GM19043 (cell line): ENCODE data around the gene DCLRE1C.
"Not testable (repeated sequence)": the region's sequence is repeated elsewhere in the genome, so short reads cannot be mapped to it uniquely, and the experiment has no call there.

Experiments
- ATAC-seq: cut with Tn5 transposase; IDR thresholded peaks from one replicate; pipeline ENCODE4 v1.9.1; 2021; ENCODE audit warnings: low read depth; ENCODE audit not compliant: unreplicated experiment

DCLRE1C gene

DNA sequence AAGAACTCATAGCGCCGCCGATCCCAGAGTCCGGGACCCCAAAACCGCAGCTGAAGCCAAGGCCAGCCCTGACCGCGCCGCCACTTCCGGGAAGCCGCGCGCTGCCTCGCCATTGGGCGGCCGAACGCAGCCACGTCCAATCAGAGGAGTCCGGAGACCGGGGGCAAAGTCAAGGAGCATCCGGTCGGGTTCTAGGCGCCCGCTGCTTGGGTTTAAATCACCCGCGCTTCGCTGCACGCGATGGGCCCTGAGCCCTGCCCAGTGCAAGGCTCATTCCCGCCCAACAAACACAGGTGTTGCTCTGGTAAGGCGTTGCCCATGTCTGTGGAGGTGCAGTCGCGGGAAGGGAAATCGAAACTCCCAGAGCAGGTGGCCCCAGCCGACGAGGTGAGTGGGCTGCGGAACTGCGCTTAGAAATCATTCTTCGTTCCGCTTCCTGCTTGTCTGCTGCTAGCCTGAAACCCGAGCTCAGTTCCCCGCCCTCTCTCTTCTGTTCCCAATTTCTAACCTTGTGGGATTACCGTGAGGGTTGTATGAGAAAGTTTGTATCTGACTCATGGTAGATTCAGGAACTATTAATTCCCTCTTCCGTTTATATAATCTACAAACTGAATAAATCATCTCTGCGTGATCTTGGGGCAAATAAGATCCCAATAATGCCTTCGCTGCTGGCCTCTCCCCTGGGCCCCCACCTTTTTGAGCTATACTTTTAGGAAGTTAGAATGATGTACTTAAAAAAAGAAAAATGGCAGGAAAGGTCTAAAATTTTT is at the start of gene DCLRE1C:
DCLRE1C (minus strand) TSS at position 96 of the 770 bp plus-strand sequence; CDS start at position 10, 86 bp downstream.
- ATAC-seq = peak; percentile 73

DNA sequence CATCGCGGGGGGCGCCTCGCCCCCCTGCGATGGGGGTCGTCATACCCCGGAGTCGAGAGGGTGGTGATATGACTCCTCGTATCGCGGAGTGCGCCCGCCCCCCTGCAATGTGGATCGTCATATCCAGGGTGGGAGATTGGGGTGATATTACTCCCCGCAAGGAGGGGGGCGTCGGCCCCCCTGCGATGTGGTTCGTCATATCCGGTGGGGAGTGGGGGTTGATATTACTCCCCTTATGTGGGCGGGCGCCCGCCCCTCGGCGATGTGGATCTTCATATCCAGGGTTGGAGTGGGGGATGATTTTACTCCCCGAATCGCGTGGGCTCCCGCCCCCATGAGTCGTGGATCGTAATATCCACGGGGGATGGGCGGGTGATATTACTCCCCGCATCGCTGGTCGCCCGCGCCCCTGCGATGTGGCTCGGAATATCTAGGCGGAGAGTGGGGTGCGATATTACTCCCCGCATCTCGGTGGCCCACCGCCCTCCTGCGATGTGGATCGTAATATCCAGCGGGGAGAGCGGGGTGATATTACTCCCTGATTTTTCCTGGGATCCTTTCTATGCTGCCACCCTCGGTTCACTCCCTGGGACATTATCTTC is 42.2 kb upstream of the DCLRE1C start:
- no peak for ATAC-seq

DNA sequence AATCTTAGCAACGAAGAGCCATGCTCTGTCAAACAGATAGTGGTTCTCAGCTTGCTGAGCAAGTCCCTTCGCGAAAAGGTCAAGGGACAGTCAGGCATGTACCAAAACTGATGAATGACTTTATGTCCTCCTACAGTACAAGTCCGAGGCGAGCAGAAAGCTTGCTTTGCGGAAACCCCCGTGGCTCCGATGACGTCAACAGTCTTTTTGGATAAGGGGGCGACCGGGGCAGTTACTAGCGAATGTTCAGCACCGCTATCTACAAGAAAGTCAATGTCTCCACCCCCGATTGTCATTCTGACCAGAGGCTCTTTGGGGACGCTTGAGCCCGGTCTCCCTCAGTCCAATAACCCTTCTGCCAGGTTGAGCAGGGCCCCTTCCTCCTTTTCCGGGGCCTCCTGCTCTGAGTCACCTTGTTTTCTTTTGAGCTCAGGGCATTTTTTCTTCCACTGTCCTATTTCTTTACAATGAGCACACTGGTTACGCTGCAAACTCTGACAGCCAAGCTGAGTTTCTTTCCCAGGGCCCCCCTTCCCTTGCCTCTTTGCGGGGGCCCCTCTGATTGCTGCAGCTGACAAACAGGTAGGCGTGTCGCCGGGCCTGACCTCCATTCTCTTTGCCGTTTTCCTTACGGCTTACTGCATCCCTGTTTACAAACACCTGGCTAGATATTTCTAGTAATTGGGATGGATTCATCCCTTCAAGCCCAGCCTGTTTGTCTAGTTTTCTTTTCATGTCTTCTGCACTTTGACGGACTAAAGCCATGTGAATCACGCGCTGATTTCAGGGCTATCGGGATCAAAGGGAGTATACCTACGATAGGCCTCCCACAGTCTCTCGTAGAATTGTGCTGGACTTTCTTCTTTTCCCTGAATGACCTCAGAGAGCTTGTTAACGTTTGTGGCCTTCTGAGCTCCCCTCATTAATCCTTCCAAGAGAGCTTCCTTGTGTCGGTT is 39.9 kb upstream of the DCLRE1C start:
- not testable (repeated sequence) for ATAC-seq

DNA sequence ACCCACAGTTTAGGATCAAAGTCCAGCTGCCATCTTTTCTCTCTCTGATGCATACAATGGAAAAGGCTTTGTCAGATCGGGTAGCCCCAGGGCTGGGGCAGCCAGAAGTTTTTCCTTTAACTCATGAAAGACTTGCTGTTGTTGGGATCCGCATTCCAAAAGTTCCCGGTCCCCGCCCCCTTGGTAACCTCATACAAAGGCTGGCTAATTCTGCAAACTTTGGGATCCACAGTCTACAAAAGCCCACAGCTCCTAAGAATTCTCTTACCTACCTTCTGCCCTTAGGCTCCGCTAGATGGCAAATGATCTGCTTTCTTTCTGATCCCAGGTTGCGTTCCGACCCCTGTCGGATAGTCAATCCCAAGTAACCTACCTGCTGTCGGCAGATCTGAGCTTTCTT is 38.4 kb upstream of the DCLRE1C start:
- not testable (repeated sequence) for ATAC-seq

DNA sequence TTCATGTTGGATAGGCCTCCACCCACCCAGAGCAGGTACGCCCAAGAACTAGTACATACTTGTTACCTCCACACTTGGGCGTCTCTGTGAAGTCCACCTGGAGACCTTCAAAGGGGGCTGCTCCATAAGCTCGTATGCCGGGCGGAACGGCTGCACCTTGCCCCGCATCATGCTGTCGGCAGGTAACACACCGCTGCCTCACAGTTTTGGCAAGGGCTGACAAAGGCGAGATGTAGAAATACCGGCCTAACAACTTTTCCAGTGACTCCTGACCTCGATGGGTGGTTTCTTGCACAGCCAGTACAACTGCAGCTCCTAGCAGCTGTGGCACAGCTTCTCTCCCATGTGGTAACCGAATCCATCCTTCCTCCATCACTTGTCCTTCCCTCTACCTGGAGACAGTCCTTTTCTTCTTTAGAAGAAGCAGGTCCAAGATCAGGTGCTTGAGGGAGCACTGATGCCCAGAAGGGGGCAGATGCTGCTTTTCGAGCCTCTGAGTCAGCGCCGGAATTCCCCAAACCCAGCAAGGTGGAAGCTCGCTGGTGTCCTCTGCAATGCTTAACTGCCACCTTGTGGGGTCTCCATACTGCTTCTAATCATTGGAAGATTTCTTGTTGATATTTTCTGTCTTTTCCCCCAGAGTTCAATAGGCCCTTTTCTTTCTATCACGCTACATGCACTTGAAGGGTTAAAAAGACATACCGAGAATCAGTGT is 37.3 kb upstream of the DCLRE1C start:
- ATAC-seq = not testable (repeated sequence)

DNA sequence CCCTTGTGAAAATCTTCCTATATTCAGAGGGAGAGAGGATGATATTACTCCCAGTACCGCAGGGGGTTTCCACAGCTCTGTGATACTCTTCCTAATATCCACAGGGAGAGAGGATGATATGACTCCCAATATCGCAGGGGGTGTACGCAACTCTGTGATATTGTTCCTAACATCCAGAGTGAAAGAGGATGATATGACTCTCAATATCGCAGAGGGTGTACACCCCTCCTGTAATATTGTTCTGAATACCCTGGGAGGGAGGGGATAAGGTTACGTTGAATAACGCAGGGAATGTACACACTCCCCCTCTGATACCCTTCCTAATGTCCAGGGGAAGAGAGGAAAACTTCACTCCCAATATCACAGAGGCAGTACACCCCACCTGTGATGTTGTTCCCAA is 35.7 kb upstream of the DCLRE1C start:
- ATAC-seq = not testable (repeated sequence)

DNA sequence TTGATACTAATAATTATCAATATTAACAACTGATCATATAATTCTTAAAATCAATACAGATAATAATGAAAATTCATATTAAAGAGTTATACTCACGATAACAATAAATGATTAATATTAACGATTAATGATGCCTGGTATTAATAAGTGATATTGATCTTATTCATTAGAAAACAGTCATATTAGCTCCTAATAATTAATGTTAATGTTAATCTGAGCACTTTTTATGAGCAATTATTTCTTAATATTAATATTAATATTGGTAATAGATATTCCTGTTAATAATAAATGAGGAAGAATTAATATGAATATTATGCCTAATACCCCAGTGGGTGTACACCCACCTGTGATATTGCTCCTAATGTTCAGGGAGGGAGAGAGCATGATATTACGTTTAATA is 28.8 kb upstream of the DCLRE1C start:
- ATAC-seq = no peak

DNA sequence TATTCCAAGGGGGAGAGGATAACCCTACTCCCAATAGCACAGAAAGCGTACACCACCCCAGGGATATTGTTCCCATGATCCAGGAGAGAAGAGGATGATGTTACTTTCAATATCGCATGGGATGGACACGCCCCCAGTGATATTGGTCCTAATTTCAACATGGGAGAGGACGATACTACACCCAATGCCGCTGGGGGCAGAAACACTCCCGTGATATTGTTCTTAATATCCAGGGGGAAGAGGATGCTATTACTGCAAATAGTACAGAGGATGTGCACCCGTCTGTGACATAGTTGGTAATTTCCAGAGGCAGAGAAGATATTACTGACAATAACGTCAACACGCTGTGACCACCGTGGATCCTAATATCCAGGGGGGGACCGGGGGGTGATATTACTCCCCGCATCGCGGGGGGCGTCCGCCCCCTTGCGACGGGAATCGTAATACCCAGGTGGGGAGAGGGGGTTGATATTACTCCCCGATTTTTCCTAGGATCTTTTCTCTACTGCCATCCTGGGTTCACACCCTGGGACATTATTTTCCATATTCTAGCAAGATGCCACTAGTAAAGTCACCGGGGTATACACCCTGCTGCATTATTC is 21.9 kb upstream of the DCLRE1C start:
- no peak for ATAC-seq

DNA sequence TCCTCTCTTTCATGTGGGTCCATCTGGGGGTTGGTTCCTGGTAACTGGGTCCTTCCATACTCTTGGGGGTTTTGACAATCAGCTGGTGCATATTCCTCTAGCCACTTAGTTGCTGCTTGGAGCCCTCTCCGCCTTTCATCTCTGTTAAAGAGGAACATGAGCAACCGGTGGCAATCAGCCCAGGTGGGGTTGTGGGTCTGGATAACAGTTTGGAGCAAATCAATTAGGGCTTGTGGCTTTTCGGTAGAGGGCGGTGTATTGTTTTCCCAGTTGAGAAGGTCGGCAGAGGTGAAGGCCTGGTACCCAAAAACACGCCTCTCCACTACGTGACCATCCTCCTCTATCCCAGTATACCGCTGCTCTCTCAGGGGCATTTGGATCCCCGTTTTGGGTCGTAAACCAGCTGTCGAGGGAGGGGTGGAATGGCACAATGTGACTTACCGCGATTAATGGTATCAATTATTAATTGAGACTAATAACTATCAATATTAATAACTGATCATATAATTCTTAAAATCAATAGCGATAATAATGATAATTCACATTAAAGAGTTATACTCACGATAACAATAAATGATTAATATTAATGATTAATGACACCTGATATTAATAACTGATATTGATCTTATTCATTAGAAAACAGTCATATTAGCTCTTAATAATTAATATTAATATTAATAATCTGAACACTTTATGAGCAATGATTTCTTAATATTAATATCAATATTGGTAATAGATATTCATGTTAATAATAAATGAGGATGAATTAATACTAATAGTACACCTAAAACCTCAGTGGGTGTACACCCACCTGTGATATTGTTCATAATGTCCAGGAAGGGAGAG is 20.5 kb upstream of the DCLRE1C start:
- not testable (repeated sequence) for ATAC-seq

DNA sequence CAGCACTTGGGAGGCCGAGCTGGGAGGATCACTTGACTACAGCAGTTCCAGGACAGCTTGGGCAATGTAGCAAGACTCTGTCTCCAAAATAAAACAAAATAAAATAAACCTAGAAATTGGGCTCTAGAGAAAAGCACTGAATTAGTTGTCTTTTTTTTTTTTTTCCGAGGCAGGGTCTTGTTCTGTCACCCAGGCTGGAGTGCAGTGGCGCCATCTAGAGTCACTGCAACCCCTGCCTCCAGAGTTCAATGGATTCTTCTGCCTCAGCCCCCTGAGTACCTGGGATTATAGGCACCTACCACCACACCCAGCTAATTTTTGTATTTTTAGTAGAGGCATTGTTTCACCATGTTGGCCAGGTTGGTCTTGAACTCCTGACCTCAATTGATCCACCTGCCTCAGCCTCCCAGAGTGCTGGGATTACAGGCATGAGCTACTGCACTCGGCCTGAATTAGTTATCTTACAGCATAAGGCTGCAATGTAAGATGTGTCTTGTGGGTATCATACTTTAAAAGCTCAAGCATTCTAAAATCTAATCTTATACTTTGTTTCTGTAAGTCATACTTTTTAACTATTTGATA is 18.1 kb upstream of the DCLRE1C start:
- ATAC-seq = no peak

DNA sequence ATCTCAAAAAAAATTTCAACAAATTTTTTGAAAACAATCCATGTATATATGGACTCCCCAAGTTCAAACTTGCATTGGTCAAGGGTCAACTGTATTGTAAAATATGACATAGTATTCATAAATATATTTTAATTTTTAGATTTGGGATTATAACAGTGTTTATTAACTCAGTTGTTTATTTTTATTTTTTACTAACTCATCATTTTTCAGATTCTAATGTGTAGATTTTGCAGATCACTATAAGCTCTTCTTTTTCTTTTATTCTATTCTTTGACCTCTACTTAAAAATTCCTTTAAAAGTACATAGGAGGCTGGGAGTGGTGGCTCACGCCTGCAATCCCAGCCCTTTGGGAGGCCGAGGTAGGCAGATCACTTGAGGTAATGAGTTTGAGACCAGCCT is 14.0 kb upstream of the DCLRE1C start:
- no peak for ATAC-seq

DNA sequence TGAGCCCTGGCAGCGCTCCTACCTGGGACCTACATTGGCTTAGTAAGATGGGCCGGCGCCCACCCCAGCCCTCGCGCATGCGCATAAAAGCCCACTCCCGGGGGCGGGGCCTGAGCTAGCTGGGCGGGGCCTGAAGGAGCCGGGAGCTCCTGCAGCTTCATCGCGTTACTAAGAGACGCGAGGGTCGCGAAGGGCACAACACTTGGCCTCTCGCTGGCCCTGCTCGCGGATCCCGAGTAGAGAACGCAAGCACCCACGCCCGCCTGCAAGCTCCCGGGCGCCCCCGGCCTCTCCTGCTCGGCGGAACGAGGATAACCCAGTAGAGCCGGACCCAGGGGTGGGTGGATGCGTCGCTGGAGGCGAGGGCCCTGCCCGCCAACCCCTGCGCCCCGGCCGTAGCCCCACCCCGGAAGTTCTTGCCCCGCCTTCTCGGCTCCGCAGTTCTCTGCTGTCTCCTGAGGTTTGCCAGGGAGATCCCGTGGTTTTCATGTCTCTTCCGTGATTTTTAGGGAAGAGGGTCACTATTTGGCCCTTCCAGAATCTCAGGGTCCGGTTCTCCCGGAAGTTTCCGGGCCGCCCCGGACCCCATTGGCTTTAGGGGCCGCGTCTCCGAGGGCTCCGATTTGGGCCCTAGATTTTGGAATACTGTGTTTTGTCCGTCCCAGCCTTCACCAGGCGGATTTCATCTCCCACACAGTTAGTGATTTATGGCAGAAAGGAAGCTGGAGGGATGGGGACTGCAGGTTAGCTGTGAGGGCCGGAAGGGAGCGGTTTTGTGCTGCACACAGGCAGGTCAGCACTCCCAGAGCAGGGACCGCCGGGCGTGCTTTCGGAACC is 5.5 kb upstream of the DCLRE1C start, which contains the start of gene MEIG1:
MEIG1 (plus strand) TSS at position 168 of the 837 bp plus-strand sequence. CDS start 7,081 bp downstream, outside the sequence.
- ATAC-seq = peak; percentile 71

DNA sequence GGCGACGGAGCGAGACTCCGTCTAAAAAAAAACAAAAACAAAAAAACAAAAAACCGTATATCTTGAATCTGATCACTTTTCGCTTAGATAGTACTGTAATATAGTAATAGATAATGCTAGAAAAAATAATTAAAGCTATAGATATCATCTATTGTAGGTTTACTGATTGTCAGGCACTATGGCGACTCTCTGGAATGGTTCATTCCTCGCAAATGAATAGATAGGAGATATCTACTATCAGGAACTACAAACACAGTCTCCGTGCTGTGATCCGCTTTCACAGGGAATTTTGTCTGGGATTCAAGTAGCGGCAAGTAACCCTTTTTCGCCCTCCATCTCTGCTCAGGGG is 5.0 kb upstream of the DCLRE1C start:
- no peak for ATAC-seq

DNA sequence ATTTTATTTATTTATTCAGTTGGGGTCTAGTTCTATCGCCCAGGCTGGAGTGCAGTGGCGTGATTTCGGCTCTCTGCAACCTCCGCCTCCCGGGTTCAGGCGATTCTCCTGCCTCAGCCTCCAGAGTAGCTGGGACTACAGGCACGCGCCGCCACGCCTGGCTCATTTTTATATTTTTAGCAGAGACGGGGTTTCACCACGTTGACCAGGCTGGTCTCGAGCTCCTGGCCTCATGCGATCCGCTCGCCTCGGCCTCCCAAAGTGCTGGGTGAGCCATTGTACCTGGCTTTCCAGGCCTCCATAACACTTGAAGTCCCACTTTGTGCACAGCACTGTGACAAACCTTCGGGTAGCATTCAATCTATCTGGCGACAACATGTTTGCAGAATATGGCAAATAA is 1.0 kb upstream of the DCLRE1C start:
- ATAC-seq = no peak

DNA sequence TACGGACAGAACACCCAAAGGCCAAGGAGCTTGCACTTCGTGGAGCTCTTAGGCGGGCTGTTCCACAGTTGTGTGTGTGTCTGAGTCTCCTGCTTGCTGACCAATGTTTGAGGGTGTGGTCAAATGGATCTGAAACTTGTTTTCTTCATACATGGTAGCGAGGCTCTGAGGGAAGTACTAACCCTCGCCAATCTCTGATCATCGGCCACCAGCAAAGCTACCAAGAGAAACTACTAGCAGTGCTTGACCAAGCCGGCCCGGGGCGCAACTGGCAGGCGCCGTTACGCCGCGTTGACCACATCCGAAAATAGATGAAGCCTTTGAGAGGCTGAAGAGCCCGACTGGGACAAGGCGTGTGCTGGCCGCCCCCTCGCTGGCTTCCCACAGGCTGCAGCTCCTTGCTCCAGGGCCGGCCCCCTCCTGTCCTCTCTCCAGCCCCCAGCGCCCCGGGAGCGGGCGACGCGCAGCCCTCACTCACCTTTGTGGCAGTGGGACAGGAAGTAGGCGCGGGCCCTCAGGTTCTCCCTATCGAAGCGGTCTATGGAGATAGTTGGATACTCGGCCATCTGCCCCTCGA is 384 bp downstream of the DCLRE1C start:
- peak; percentile 27 for ATAC-seq

DNA sequence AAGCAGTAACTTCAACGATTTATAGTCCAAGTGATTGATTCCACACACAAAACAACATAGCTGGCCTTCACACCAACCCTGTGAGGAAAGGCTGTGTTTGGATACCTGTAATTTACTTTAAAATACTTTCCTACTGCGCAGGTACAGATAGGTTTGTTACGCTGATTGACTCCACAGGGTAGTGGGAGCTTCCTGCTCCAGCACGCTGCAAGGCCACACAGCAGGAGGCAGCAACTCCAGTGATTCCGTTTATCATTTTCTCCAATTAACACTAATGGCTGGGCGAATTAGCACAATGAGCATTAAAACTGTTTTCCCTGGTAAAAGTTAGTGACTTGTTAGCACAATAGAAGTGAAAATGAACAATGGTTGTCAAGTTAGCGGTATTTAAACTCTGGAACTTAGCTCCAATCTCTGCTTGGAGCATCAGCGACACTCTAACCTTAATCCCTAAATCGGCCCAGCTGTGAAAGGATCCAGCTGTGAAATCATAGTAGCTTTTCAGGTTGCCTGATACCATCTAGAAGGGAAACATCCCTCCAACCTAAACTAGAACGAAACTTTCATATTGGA is 959 bp downstream of the DCLRE1C start:
- no peak for ATAC-seq

DNA sequence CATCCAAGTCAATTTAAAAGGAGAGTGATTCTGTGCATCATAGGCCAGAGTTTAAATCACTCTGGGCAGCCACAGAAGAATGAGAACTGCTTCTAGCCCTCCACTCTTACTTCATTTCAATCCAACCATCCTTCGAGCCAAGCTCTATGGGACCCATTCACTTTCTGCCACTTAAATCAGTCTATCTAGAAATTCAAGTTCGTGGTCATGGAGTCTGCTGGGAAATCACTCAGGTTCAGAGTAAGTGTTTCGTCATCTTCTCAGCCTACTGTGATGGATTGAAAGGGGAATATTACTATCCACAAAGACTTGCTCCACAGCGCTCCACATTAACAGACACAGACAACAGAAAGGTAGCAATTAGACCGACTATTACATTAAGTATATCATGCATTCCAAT is 4.6 kb downstream of the DCLRE1C start:
- ATAC-seq = no peak
